Adrenal gland (tissue), 12 donors: ENCODE measurements around the gene WDSUB1. TPM values are rescaled to one million over a fixed set of nuclear protein-coding genes. Genes with fewer than 3 reads are reported as not detected.

Experiments used
- DNase-seq, 7 donors: peaks; one replicate each; pipeline ENCODE4 v3.0.0-alpha.2; 2019 to 2020
- H3K27ac ChIP-seq, 5 donors: fragments of 200-600 bp; sonication (generic) in 4 of 5; 1 replicate in 3 of 5; 2 replicates in 2 of 5; pipeline versions ENCODE4 v1.5.1 to v1.8.0; 2016 to 2020; ENCODE audit warnings: mild to moderate bottlenecking in 1 of 5
- H3K27me3 ChIP-seq: fragments of 200-600 bp; 2 replicates; pipeline ENCODE4 v1.8.0; 2021
- H3K36me3 ChIP-seq, 2 donors: fragments of 200-600 bp; replicated peaks in 1 of 2; 1 replicate in 1 of 2; 2 replicates in 1 of 2; pipeline versions ENCODE4 v1.5.1 to v1.8.0; 2018 to 2022
- H3K4me1 ChIP-seq, 2 donors: fragments of 200-600 bp; replicated peaks in 1 of 2; 1 replicate in 1 of 2; 2 replicates in 1 of 2; pipeline versions ENCODE4 v1.5.1 to v1.8.0; 2018 to 2021
- H3K4me3 ChIP-seq, 4 donors: fragments of 200-600 bp; sonication (generic) in 3 of 4; one replicate each; pipeline ENCODE4 v1.5.1; 2016 to 2018
- H3K9me3 ChIP-seq, 3 donors: fragments of 200-600 bp; sonication (generic) in 1 of 3; replicated peaks in 1 of 3; 1 replicate in 2 of 3; 2 replicates in 1 of 3; pipeline versions ENCODE4 v1.5.1 to v1.8.0; 2016 to 2021
- CTCF ChIP-seq, 6 experiments: fragments of 450-650 bp in 4 of 6; fragments of 200-600 bp in 2 of 6; sonication (generic) in 1 of 6; IDR thresholded peaks; 1 replicate in 5 of 6; 2 replicates in 1 of 6; pipeline versions ENCODE4 v1.5.1 to v1.8.0; 2016 to 2021; ENCODE audit warnings: antibody characterized with exemption in 6 of 6, mild to moderate bottlenecking in 2 of 6, moderate library complexity in 1 of 6
- POLR2A ChIP-seq, 2 donors: fragments of 450-650 bp; IDR thresholded peaks; one replicate each; pipeline ENCODE4 v1.6.1; 2017; ENCODE audit warnings: antibody characterized with exemption in 2 of 2, mild to moderate bottlenecking in 2 of 2, moderate library complexity in 1 of 2
- WGBS, 4 donors: extraction: QIAGEN DNeasy Blood & Tissue Kit in 2 of 4; methylation state at CpG; one replicate each; pipeline versions ENCODE4 v1.1.5 to v1.1.7; 2013 to 2017; 5-methylcytosine and 5-hydroxymethylcytosine counted together
- intact Hi-C, 2 donors: fragments of 100-400 bp; cut with DNase I; formaldehyde crosslinking; loops; one replicate each; pipeline versions ENCODE4 v1.14.1 to v1.15.0; 2022 to 2023
- polyA plus RNA-seq, 3 donors: library from polyadenylated mRNA; stranded (reverse); fragments of 200-250 nt in 2 of 3; fragments of 350-450 nt in 1 of 3; fragmentation: Illumina TruSeq in 1 of 3; extraction: RNeasy Lipid Tissue Mini Kit (QIAGEN cat#74804) in 1 of 3; gene quantifications; one replicate each; pipeline ENCODE4 v1.2.3, GENCODE V29; 2013 to 2014
- total RNA-seq, 9 donors: library from RNA; depleted of rRNA in 4 of 9; stranded (reverse); fragments of >200 nt in 4 of 9; fragments of 120-200 nt in 1 of 9; fragmentation: NEBNext Ultra II Directional in 1 of 9; extraction: Animal tissue kit (Norgen Biotek cat#: 25700) in 1 of 9; gene quantifications; one replicate each; pipeline versions ENCODE4 v1.1.0 to v1.2.4, GENCODE V29; 2013 to 2023
- donor health status: healthy with polysubstance abuse.
- donor health status: Bipolar disorder and iron deficiency.
- donor health status: DM: yes; HTN: yes; CAD: no.
- donor health status: DM: no; HTN: no; CAD: no.
- donor health status: DM: no; HTN: no; CAD: no.
- donor health status: DM: yes; HTN: yes; CAD: no.

Gene WDSUB1
- total and polyA plus RNA-seq, 12 donors, result 5.5 to 16.5 (median 9.8) TPM

GRCh38 chr2:159267921-159268320 is 18.6 kb downstream of the WDSUB1 start:
- no peak for TF ChIP-seq POLR2A (IDR thresholded peaks at IDR 0.05)
- TF ChIP-seq CTCF (IDR thresholded peaks at IDR 0.05), result no peak
- Histone ChIP-seq H3K36me3 (no peaks in the 10 kb centered on the region), H3K9me3 (no peaks in the 10 kb centered on the region), H3K4me3 (no peak overlapping the region), H3K4me1 (peaks cover 4 to 13% of the 10 kb centered on the region in 2 donors), H3K27me3 (no peaks in the 10 kb centered on the region), H3K27ac (no peak overlapping the region)
- intact Hi-C loops, result no loop called here
- no peak for DNase-seq
- WGBS, 4 donors, result 76 to 90% (median 83%) methylated on average over 1 of the region's 1 CpG

GRCh38 chr2:159266554-159266953 is 19.9 kb downstream of the WDSUB1 start:
- H3K4me1 ChIP-seq, result peaks cover 4 to 13% of the 10 kb centered on the region in 2 donors
- H3K36me3 ChIP-seq, result no peaks in the 10 kb centered on the region
- H3K4me3 ChIP-seq, result no peak overlapping the region
- WGBS, 4 donors, result 96 to 100% (median 98%) methylated on average over 3 of the region's 3 CpGs
- DNase-seq, result no peak
- H3K27me3 ChIP-seq, result no peaks in the 10 kb centered on the region
- H3K9me3 ChIP-seq, result no peaks in the 10 kb centered on the region
- no peak overlapping the region for H3K27ac ChIP-seq
- intact Hi-C loops, result no loop called here
- TF ChIP-seq POLR2A (IDR thresholded peaks at IDR 0.05) (no peak), CTCF (IDR thresholded peaks at IDR 0.05) (no peak)

- intact Hi-C loops, result no loop called here
- 44 to 80% (median 58%) methylated on average over 1 of the region's 1 CpG for WGBS, 4 donors
- H3K27me3 ChIP-seq, result no peaks in the 10 kb centered on the region
- TF ChIP-seq CTCF (IDR thresholded peaks at IDR 0.05), result no peak
- TF ChIP-seq POLR2A (IDR thresholded peaks at IDR 0.05), result no peak
- peak in 1 of 7 donors; percentile 35 for DNase-seq
- no peaks in the 10 kb centered on the region for H3K36me3 ChIP-seq
- no peaks in the 10 kb centered on the region for H3K9me3 ChIP-seq
- peaks cover 4 to 13% of the 10 kb centered on the region in 2 donors for H3K4me1 ChIP-seq
- no peak overlapping the region for H3K4me3 ChIP-seq
- H3K27ac ChIP-seq, result no peak overlapping the region
Measured at GRCh38 chr2:159265171-159265576, 21.3 kb downstream of the WDSUB1 start.

DNA sequence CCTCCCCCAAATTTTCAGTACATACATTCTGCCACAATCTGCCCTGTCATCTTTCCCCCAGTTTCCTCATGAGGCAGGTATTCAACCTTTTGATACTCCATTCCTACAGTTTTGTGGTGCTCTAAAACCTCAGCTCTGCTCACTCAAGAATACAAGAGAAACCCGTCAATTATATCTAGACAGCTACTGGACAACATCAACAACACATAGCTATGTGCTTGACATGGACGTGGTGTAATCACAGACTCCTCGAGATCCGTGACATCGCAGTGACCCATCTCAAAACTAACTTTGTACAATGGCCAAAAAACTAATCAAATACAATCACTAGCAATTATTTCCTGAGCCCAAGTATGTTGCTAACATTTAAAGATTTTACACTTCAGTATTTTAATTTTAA is 23.6 kb downstream of the WDSUB1 start:
- intact Hi-C loops, result no loop called here
- Histone ChIP-seq H3K4me3 (no peak overlapping the region), H3K36me3 (no peaks in the 10 kb centered on the region), H3K27ac (no peak overlapping the region), H3K4me1 (peaks cover 0 to 3% of the 10 kb centered on the region in 2 donors), H3K27me3 (no peaks in the 10 kb centered on the region), H3K9me3 (no peaks in the 10 kb centered on the region)
- TF ChIP-seq CTCF (IDR thresholded peaks at IDR 0.05) (no peak), POLR2A (IDR thresholded peaks at IDR 0.05) (no peak)
- 90 to 94% (median 91%) methylated on average over 5 of the region's 5 CpGs for WGBS, 4 donors
- no peak for DNase-seq
